IMR-90 (cell line): ENCODE data around the gene FER1L5. TPM values are rescaled to one million over a fixed set of nuclear protein-coding genes. Genes with fewer than 3 reads are reported as not detected.

Experiments used
- ATAC-seq: fragments of 200-7000 bp; cut with Tn5 transposase; 2 replicates; pipeline ENCODE4 v1.9.1; 2020; ENCODE audit warnings: low read depth, mild to moderate bottlenecking, moderate library complexity
- BruUV-seq: library from RNA; stranded (reverse); fragments of 400-500 nt; replicated peaks from 2 replicates; lab custom pipeline; 2021; lab: Mats Ljungman, UMichigan
- CTCF ChIA-PET: fragments of 300-600 bp; formaldehyde crosslinking; extraction: SDS; loops from one replicate; lab custom pipeline; 2021; ENCODE audit warnings: antibody characterized with exemption; lab: Yijun Ruan, JAX
- POLR2A ChIA-PET: fragments of 300-600 bp; sonication (Branson Sonifier 250); formaldehyde crosslinking; loops from one replicate; lab custom pipeline; 2022; ENCODE audit warnings: antibody characterized with exemption; ENCODE audit not compliant: unreplicated experiment; lab: Charles Lee
- DNase-seq: peaks from one replicate; pipeline ENCODE4 v3.0.0; 2013
- H2AFZ ChIP-seq: replicated peaks from 2 replicates; pipeline ENCODE3; 2013; ENCODE audit warnings: low read length, mild to moderate bottlenecking; ENCODE audit not compliant: poor library complexity
- H2AK5ac ChIP-seq: 2 replicates; pipeline ENCODE4 v1.6.1; 2013; ENCODE audit warnings: low read depth, low read length, inconsistent platforms
- H2AK9ac ChIP-seq: replicated peaks from 2 replicates; pipeline ENCODE3; 2013; ENCODE audit warnings: mild to moderate bottlenecking, low read depth, low read length, moderate library complexity; ENCODE audit not compliant: poor library complexity
- H2BK120ac ChIP-seq: 2 replicates; pipeline ENCODE4 v1.6.1; 2013; ENCODE audit warnings: low read depth, low read length, inconsistent platforms
- H2BK15ac ChIP-seq: 3 replicates; pipeline ENCODE4 v1.6.1; 2013; ENCODE audit warnings: low read depth, low read length, inconsistent platforms
- H2BK20ac ChIP-seq: 2 replicates; pipeline ENCODE4 v1.6.1; 2013; ENCODE audit warnings: low read depth, mild to moderate bottlenecking, inconsistent platforms, low read length, moderate library complexity
- H2BK5ac ChIP-seq: 2 replicates; pipeline ENCODE4 v1.6.1; 2013; ENCODE audit warnings: mild to moderate bottlenecking, low read depth, low read length, inconsistent platforms; ENCODE audit not compliant: poor library complexity, severe bottlenecking
- H3K14ac ChIP-seq: replicated peaks from 2 replicates; pipeline ENCODE4 v1.6.1; 2013; ENCODE audit warnings: low read depth, low read length, inconsistent platforms
- H3K18ac ChIP-seq: 2 replicates; pipeline ENCODE4 v1.6.1; 2013; ENCODE audit warnings: low read depth, low read length, control low read depth
- H3K23ac ChIP-seq: 2 replicates; pipeline ENCODE4 v1.6.1; 2013; ENCODE audit warnings: low read depth, low read length, inconsistent platforms
- H3K27ac ChIP-seq: 2 replicates; pipeline ENCODE4 v1.5.1; 2013; ENCODE audit warnings: mild to moderate bottlenecking, control low read depth, low read length; ENCODE audit not compliant: insufficient read depth
- H3K27me3 ChIP-seq: 2 replicates; pipeline ENCODE4 v1.6.1; 2013; ENCODE audit warnings: low read length; ENCODE audit not compliant: control insufficient read depth, insufficient read depth
- H3K36me3 ChIP-seq: 2 replicates; pipeline ENCODE4 v1.6.1; 2013; ENCODE audit warnings: low read length, mixed read lengths; ENCODE audit not compliant: control insufficient read depth, insufficient read depth
- H3K4ac ChIP-seq: 2 replicates; pipeline ENCODE4 v1.6.1; 2013; ENCODE audit warnings: low read depth, low read length, inconsistent platforms
- H3K4me1 ChIP-seq: 2 replicates; pipeline ENCODE4 v1.6.1; 2013; ENCODE audit warnings: low read length, mixed read lengths; ENCODE audit not compliant: control insufficient read depth, insufficient read depth
- H3K4me2 ChIP-seq: 2 replicates; pipeline ENCODE4 v1.6.1; 2013; ENCODE audit warnings: low read depth, mild to moderate bottlenecking, control low read depth, low read length, moderate library complexity
- H3K4me3 ChIP-seq: 2 replicates; pipeline ENCODE4 v1.5.1; 2013; ENCODE audit warnings: low read depth, mild to moderate bottlenecking, control low read depth, low read length, moderate library complexity; ENCODE audit not compliant: insufficient read depth
- H3K56ac ChIP-seq: 2 replicates; pipeline ENCODE4 v1.6.1; 2013; ENCODE audit warnings: low read length, inconsistent platforms; ENCODE audit not compliant: insufficient read depth; ENCODE audit errors: extremely low read depth
- H3K79me1 ChIP-seq, 2 experiments: 2 replicates each; pipeline ENCODE4 v1.6.1; 2013; ENCODE audit warnings: low read length in 2 of 2, inconsistent platforms in 1 of 2, low read depth in 1 of 2
- H3K9ac ChIP-seq: 2 replicates; pipeline ENCODE4 v1.6.1; 2013; ENCODE audit warnings: low read depth, low read length, control low read depth
- H3K9me1 ChIP-seq: 2 replicates; pipeline ENCODE4 v1.6.1; 2013; ENCODE audit warnings: low read length, inconsistent platforms; ENCODE audit not compliant: insufficient read depth
- H3K9me3 ChIP-seq: 2 replicates; pipeline ENCODE4 v1.6.1; 2013; ENCODE audit warnings: low read length; ENCODE audit not compliant: control insufficient read depth, insufficient read depth
- H4K20me1 ChIP-seq: 2 replicates; pipeline ENCODE4 v1.6.1; 2013; ENCODE audit warnings: low read length, inconsistent platforms; ENCODE audit not compliant: insufficient read depth
- H4K5ac ChIP-seq: 2 replicates; pipeline ENCODE4 v1.6.1; 2013; ENCODE audit warnings: mild to moderate bottlenecking, low read depth, low read length, control low read depth
- H4K8ac ChIP-seq, 2 experiments: 2 replicates each; pipeline ENCODE4 v1.6.1; 2013; ENCODE audit warnings: low read depth in 2 of 2, low read length in 2 of 2, control low read depth in 1 of 2, inconsistent platforms in 1 of 2
- H4K91ac ChIP-seq: 2 replicates; pipeline ENCODE4 v1.6.1; 2013; ENCODE audit warnings: low read depth, low read length, inconsistent platforms; ENCODE audit not compliant: insufficient read depth
- BHLHE40 ChIP-seq: fragments of 150-350 bp; IDR thresholded peaks from 2 replicates; pipeline ENCODE4 v1.6.1; 2016; ENCODE audit warnings: mild to moderate bottlenecking, low read depth, low read length
- ELK1 ChIP-seq: fragments of 150-350 bp; IDR thresholded peaks from 2 replicates; pipeline ENCODE4 v1.6.1; 2016; ENCODE audit warnings: low read depth, mild to moderate bottlenecking, low read length, moderate library complexity, borderline replicate concordance
- FOS ChIP-seq: fragments of 150-350 bp; IDR thresholded peaks from 2 replicates; pipeline ENCODE4 v1.6.1; 2016; ENCODE audit warnings: low read depth, low read length
- MAZ ChIP-seq: IDR thresholded peaks from 2 replicates; pipeline ENCODE4 v1.6.1; 2012; ENCODE audit warnings: low read depth, mild to moderate bottlenecking, low read length, improper control_type of control experiment, moderate library complexity, borderline replicate concordance
- MXI1 ChIP-seq: IDR thresholded peaks from 2 replicates; pipeline ENCODE4 v1.6.1; 2012; ENCODE audit warnings: low read depth, mild to moderate bottlenecking, low read length, moderate library complexity, borderline replicate concordance
- NFE2L2 ChIP-seq: fragments of 150-350 bp; IDR thresholded peaks from 2 replicates; pipeline ENCODE4 v1.6.1; 2016; ENCODE audit warnings: low read depth, mild to moderate bottlenecking, low read length
- POLR2A ChIP-seq: IDR thresholded peaks from 2 replicates; pipeline ENCODE4 v1.6.1; 2012; ENCODE audit warnings: mild to moderate bottlenecking, low read depth, low read length
- RAD21 ChIP-seq: IDR thresholded peaks from 2 replicates; pipeline ENCODE4 v1.6.1; 2012; ENCODE audit warnings: low read length, improper control_type of control experiment
- RCOR1 ChIP-seq: IDR thresholded peaks from 2 replicates; pipeline ENCODE4 v1.6.1; 2012; ENCODE audit warnings: mild to moderate bottlenecking, low read length, improper control_type of control experiment; ENCODE audit not compliant: insufficient replicate concordance
- SMC3 ChIP-seq: fragments of 150-350 bp; IDR thresholded peaks from 2 replicates; pipeline ENCODE4 v1.6.1; 2016; ENCODE audit warnings: low read depth, mild to moderate bottlenecking, antibody characterized with exemption, low read length, moderate library complexity
- USF2 ChIP-seq: fragments of 150-350 bp; IDR thresholded peaks from 2 replicates; pipeline ENCODE4 v1.6.1; 2017; ENCODE audit warnings: mild to moderate bottlenecking, antibody characterized with exemption, low read length, low read depth
- WGBS, 2 experiments: methylation state at CpG; one replicate each; pipeline versions ENCODE4 v1.1.5 to v1.1.7; 2013; ENCODE audit warnings: missing lambda C conversion rate in 2 of 2; ENCODE audit not compliant: insufficient read length in 1 of 2; ENCODE audit errors: extremely low coverage in 2 of 2; 5-methylcytosine and 5-hydroxymethylcytosine counted together
- dilution Hi-C: fragments of 300-500 bp; cut with HindIII; formaldehyde crosslinking; loops from one replicate; pipeline ENCODE4 v1.14.3; 2018; ENCODE audit warnings: low sequenced_read_pairs; ENCODE audit not compliant: unreplicated experiment
- in situ Hi-C: fragments of 300-500 bp; cut with MboI; formaldehyde crosslinking; loops from 3 replicates; pipeline ENCODE4 v1.14.3; 2019; ENCODE audit warnings: low sequenced_read_pairs, inconsistent platforms, mixed read lengths
- intact Hi-C: fragments of 100-400 bp; cut with micrococcal nuclease; formaldehyde crosslinking; loops from 2 replicates; pipeline ENCODE4 v1.10.0; 2022
- polyA plus RNA-seq, 3 experiments: library from polyadenylated mRNA; depleted of rRNA; stranded (reverse); fragments of >200 nt; gene quantifications; 2 replicates each; pipeline ENCODE4 v1.2.3, GENCODE V29; 2012; ENCODE audit warnings: low replicate concordance in 1 of 3
- total RNA-seq: library from RNA; depleted of rRNA; stranded (reverse); fragments of >200 nt; gene quantifications from 2 replicates; pipeline ENCODE4 v1.2.3, GENCODE V29; 2012

Gene FER1L5
- total and polyA plus RNA-seq, 2 of the 4 experiments (the other 2 are of a cell fraction): 0.15 to 0.36 TPM

- Histone ChIP-seq H3K27ac (no peak overlapping the region), H3K79me1 (peaks cover 25 to 32% of the 10 kb centered on the region in 2 experiments), H2BK5ac (no peak overlapping the region), H4K5ac (no peak overlapping the region), H4K91ac (no peak overlapping the region), H4K8ac (no peak overlapping the region), H3K4ac (no peak overlapping the region), H3K4me3 (no peak overlapping the region), H3K36me3 (peaks cover 34% of the 10 kb centered on the region), H2BK20ac (no peak overlapping the region), H2BK120ac (no peak overlapping the region), H3K4me2 (no peak overlapping the region), H3K9me3 (no peaks in the 10 kb centered on the region), H3K9ac (no peak overlapping the region), H4K20me1 (no peaks in the 10 kb centered on the region), H3K27me3 (no peaks in the 10 kb centered on the region), H3K9me1 (no peaks in the 10 kb centered on the region), H3K56ac (no peak overlapping the region), H3K23ac (no peak overlapping the region), H2BK15ac (no peak overlapping the region), H3K14ac (no peak overlapping the region), H3K4me1 (peaks cover 2% of the 10 kb centered on the region), H2AK9ac (no peak overlapping the region), H3K18ac (no peak overlapping the region), H2AK5ac (no peak overlapping the region), H2AFZ (no peak overlapping the region)
- 93% methylated on average over 2 of the region's 3 CpGs; no CpG with 5 or more reads in 1 of the 2 experiments for WGBS, 2 experiments
- intact Hi-C loops: no loop called here
- ATAC-seq (no peak), DNase-seq (no peak)
- POLR2A ChIA-PET: no interaction called here
- TF ChIP-seq NFE2L2 (no peak), FOS (no peak), RAD21 (no peak), ELK1 (no peak), USF2 (no peak), POLR2A (no peak), SMC3 (no peak), MXI1 (no peak), MAZ (no peak), RCOR1 (no peak), BHLHE40 (no peak)
- dilution Hi-C loops: no loop called here
- CTCF ChIA-PET: no interaction called here
- BruUV-seq: no TSS peak
- in situ Hi-C loops: no loop called here
These were observed 91.4 kb downstream of the FER1L5 start for GRCh38 chr2:96733931-96734330.
